WTC11 (cell line): ENCODE results near the gene PXYLP1.

Source experiments
- ATF1 ChIP-seq: sonication (generic); formaldehyde crosslinking; IDR thresholded peaks from 2 replicates; pipeline ENCODE4 v1.8.1; 2023; ENCODE audit warnings: mild to moderate bottlenecking, moderate library complexity, missing genetic modification reagents
- CBFB ChIP-seq: sonication (generic); formaldehyde crosslinking; IDR thresholded peaks from 2 replicates; pipeline ENCODE4 v1.8.1; 2022; ENCODE audit warnings: mild to moderate bottlenecking, low read depth, missing genetic modification reagents
- CREM ChIP-seq: sonication (generic); formaldehyde crosslinking; IDR thresholded peaks from 2 replicates; pipeline ENCODE4 v1.8.1; 2022; ENCODE audit warnings: mild to moderate bottlenecking, missing genetic modification reagents, moderate library complexity
- CTCF ChIP-seq: fragments of 200-600 bp; IDR thresholded peaks from 2 replicates; pipeline ENCODE4 v1.8.0; 2022; ENCODE audit warnings: antibody characterized with exemption
- FOXJ3 ChIP-seq: sonication (generic); formaldehyde crosslinking; IDR thresholded peaks from 2 replicates; pipeline ENCODE4 v1.9.0; 2021; ENCODE audit warnings: missing genetic modification reagents, mild to moderate bottlenecking, borderline replicate concordance
- KAT7 ChIP-seq: sonication (generic); formaldehyde crosslinking; IDR thresholded peaks from 2 replicates; pipeline ENCODE4 v1.8.1; 2023; ENCODE audit warnings: missing genetic modification reagents, mild to moderate bottlenecking, borderline replicate concordance
- PRRX2 ChIP-seq: fragments of 250-450 bp; sonication (Bioruptor Pico); IDR thresholded peaks from 2 replicates; pipeline ENCODE4 v1.8.0; 2021; ENCODE audit warnings: mild to moderate bottlenecking
- ZNF121 ChIP-seq: sonication (generic); formaldehyde crosslinking; IDR thresholded peaks from 2 replicates; pipeline ENCODE4 v1.8.0; 2023; ENCODE audit warnings: missing genetic modification reagents
- ZNF512 ChIP-seq: sonication (generic); formaldehyde crosslinking; IDR thresholded peaks from 2 replicates; pipeline ENCODE4 v1.8.1; 2022; ENCODE audit warnings: missing genetic modification reagents, borderline replicate concordance
- TF ChIP-seq, protein P1 (sequence below): sonication (generic); formaldehyde crosslinking; IDR thresholded peaks from 2 replicates; pipeline ENCODE4 v1.8.1; 2022; ENCODE audit warnings: low read depth, missing genetic modification reagents, borderline replicate concordance
- TF ChIP-seq, protein P2 (sequence below): sonication (generic); formaldehyde crosslinking; IDR thresholded peaks from 2 replicates; pipeline ENCODE4 v1.8.1; 2023; ENCODE audit warnings: mild to moderate bottlenecking, missing genetic modification reagents, borderline replicate concordance
- TF ChIP-seq, protein P3 (sequence below): sonication (generic); formaldehyde crosslinking; IDR thresholded peaks from 2 replicates; pipeline ENCODE4 v1.8.1; 2023; ENCODE audit warnings: mild to moderate bottlenecking, missing genetic modification reagents, moderate library complexity

- no peak for TF ChIP-seq CTCF
- TF ChIP-seq, protein P1, sequence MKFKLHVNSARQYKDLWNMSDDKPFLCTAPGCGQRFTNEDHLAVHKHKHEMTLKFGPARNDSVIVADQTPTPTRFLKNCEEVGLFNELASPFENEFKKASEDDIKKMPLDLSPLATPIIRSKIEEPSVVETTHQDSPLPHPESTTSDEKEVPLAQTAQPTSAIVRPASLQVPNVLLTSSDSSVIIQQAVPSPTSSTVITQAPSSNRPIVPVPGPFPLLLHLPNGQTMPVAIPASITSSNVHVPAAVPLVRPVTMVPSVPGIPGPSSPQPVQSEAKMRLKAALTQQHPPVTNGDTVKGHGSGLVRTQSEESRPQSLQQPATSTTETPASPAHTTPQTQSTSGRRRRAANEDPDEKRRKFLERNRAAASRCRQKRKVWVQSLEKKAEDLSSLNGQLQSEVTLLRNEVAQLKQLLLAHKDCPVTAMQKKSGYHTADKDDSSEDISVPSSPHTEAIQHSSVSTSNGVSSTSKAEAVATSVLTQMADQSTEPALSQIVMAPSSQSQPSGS (CRISPR knock-in tag): no peak
- no peak for TF ChIP-seq FOXJ3
- TF ChIP-seq KAT7 (CRISPR knock-in tag): no peak
- TF ChIP-seq, protein P2, sequence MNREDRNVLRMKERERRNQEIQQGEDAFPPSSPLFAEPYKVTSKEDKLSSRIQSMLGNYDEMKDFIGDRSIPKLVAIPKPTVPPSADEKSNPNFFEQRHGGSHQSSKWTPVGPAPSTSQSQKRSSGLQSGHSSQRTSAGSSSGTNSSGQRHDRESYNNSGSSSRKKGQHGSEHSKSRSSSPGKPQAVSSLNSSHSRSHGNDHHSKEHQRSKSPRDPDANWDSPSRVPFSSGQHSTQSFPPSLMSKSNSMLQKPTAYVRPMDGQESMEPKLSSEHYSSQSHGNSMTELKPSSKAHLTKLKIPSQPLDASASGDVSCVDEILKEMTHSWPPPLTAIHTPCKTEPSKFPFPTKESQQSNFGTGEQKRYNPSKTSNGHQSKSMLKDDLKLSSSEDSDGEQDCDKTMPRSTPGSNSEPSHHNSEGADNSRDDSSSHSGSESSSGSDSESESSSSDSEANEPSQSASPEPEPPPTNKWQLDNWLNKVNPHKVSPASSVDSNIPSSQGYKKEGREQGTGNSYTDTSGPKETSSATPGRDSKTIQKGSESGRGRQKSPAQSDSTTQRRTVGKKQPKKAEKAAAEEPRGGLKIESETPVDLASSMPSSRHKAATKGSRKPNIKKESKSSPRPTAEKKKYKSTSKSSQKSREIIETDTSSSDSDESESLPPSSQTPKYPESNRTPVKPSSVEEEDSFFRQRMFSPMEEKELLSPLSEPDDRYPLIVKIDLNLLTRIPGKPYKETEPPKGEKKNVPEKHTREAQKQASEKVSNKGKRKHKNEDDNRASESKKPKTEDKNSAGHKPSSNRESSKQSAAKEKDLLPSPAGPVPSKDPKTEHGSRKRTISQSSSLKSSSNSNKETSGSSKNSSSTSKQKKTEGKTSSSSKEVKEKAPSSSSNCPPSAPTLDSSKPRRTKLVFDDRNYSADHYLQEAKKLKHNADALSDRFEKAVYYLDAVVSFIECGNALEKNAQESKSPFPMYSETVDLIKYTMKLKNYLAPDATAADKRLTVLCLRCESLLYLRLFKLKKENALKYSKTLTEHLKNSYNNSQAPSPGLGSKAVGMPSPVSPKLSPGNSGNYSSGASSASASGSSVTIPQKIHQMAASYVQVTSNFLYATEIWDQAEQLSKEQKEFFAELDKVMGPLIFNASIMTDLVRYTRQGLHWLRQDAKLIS: no peak
- TF ChIP-seq PRRX2 (CRISPR knock-in tag): no peak
- no peak for TF ChIP-seq ZNF121 (CRISPR knock-in tag)
- no peak for TF ChIP-seq ATF1 (CRISPR knock-in tag)
- TF ChIP-seq, protein P3, sequence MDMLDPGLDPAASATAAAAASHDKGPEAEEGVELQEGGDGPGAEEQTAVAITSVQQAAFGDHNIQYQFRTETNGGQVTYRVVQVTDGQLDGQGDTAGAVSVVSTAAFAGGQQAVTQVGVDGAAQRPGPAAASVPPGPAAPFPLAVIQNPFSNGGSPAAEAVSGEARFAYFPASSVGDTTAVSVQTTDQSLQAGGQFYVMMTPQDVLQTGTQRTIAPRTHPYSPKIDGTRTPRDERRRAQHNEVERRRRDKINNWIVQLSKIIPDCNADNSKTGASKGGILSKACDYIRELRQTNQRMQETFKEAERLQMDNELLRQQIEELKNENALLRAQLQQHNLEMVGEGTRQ: no peak
- TF ChIP-seq CBFB (CRISPR knock-in tag): no peak
- TF ChIP-seq CREM (CRISPR knock-in tag): no peak
- TF ChIP-seq ZNF512: no peak
Measured at GRCh38 chr3:141242377-141243092, 10.9 kb downstream of the PXYLP1 start.
